HG03064 (cell line): Measurements from ENCODE around the gene CYP2C18.
"Not testable (repeated sequence)": the region's sequence is repeated elsewhere in the genome, so short reads cannot be mapped to it uniquely, and the experiment has no call there.

Experiments
- ATAC-seq: cut with Tn5 transposase; IDR thresholded peaks from one replicate; pipeline ENCODE4 v1.9.1; 2021; ENCODE audit warnings: low read depth; ENCODE audit not compliant: unreplicated experiment

Gene CYP2C18

GRCh38 chr10:94683214-94684054, at the start of gene CYP2C18:
Gene CYP2C18 (plus strand): TSS chr10:94683729. CDS start chr10:94683820, 91 bp downstream.
- ATAC-seq, result no peak

GRCh38 chr10:94638097-94638496, 45.4 kb upstream of the CYP2C18 start:
- ATAC-seq, result not testable (repeated sequence)

GRCh38 chr10:94639902-94640301, 43.6 kb upstream of the CYP2C18 start:
- no peak for ATAC-seq

- ATAC-seq, result no peak
These were observed 43.0 kb upstream of the CYP2C18 start for GRCh38 chr10:94640562-94640961.

GRCh38 chr10:94641480-94641879, 42.0 kb upstream of the CYP2C18 start:
- ATAC-seq, result no peak

GRCh38 chr10:94644352-94644751, 39.2 kb upstream of the CYP2C18 start:
- no peak for ATAC-seq

- ATAC-seq, result no peak
These were observed 38.2 kb upstream of the CYP2C18 start for GRCh38 chr10:94645285-94645684.

GRCh38 chr10:94655201-94655600, 28.3 kb upstream of the CYP2C18 start:
- ATAC-seq, result not testable (repeated sequence)

- not testable (repeated sequence) for ATAC-seq
These were observed 20.5 kb upstream of the CYP2C18 start for GRCh38 chr10:94663061-94663460.

GRCh38 chr10:94666391-94667102, 17.0 kb upstream of the CYP2C18 start:
- ATAC-seq, result no peak

- ATAC-seq, result no peak
These were observed 9.8 kb upstream of the CYP2C18 start for GRCh38 chr10:94673614-94674321.

GRCh38 chr10:94676496-94676895, 7.0 kb upstream of the CYP2C18 start:
- ATAC-seq, result no peak

GRCh38 chr10:94677691-94678090, 5.8 kb upstream of the CYP2C18 start:
- no peak for ATAC-seq

- no peak for ATAC-seq
These were observed 5.1 kb upstream of the CYP2C18 start for GRCh38 chr10:94678475-94678874.

GRCh38 chr10:94680544-94680943, 3.0 kb upstream of the CYP2C18 start:
- ATAC-seq, result no peak

- ATAC-seq, result not testable (repeated sequence)
These were observed 893 bp upstream of the CYP2C18 start for GRCh38 chr10:94682636-94683035.

- ATAC-seq, result no peak
These were observed 4.2 kb downstream of the CYP2C18 start for GRCh38 chr10:94687625-94688248.

- ATAC-seq, result no peak
These were observed 22.6 kb downstream of the CYP2C18 start for GRCh38 chr10:94706089-94706488.

GRCh38 chr10:94710578-94710977, 27.0 kb downstream of the CYP2C18 start:
- ATAC-seq, result no peak

GRCh38 chr10:94725871-94726270, 42.3 kb downstream of the CYP2C18 start:
- no peak for ATAC-seq

- no peak for ATAC-seq
These were observed 51.7 kb downstream of the CYP2C18 start for GRCh38 chr10:94735197-94735596.
